Fibroblast of lung (primary cell): ENCODE data around the gene TCF12.

Source experiments
- EZH2 ChIP-seq: IDR thresholded peaks from 2 replicates; pipeline ENCODE4 v1.5.1; 2012; ENCODE audit warnings: low read length, control low read depth, mild to moderate bottlenecking; ENCODE audit errors: missing control alignments
- TF ChIP-seq, protein P1 (sequence below), 2 donors: IDR thresholded peaks in 1 of 2; conservative IDR thresholded peaks in 1 of 2; 1 replicate in 1 of 2; 2 replicates in 1 of 2; pipeline ENCODE4 v1.5.1; 2011 to 2012; ENCODE audit warnings: low read length in 2 of 2, control low read depth in 1 of 2, inconsistent platforms in 1 of 2, low read depth in 1 of 2, mild to moderate bottlenecking in 1 of 2

DNA sequence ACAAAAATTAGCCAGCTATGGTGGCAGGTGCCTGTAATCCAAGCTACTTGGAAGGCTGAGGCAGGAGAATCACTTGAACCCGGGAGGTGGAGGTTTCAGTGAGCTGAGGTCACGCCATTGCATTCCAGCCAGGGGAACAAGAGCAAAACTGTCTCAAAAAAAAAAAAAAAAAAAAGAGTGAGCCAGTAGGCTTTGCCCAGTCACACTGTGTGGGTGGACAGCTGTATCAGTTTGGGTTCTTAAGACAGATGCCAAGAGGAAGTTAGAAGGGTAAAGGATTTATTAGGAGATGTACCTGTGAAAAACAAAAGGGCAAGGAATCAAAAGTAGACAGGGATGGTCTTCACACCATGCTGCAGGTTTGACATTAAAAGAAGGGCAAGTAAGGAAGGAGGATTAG, 371.7 kb downstream of the TCF12 start:
- TF ChIP-seq, protein P1, sequence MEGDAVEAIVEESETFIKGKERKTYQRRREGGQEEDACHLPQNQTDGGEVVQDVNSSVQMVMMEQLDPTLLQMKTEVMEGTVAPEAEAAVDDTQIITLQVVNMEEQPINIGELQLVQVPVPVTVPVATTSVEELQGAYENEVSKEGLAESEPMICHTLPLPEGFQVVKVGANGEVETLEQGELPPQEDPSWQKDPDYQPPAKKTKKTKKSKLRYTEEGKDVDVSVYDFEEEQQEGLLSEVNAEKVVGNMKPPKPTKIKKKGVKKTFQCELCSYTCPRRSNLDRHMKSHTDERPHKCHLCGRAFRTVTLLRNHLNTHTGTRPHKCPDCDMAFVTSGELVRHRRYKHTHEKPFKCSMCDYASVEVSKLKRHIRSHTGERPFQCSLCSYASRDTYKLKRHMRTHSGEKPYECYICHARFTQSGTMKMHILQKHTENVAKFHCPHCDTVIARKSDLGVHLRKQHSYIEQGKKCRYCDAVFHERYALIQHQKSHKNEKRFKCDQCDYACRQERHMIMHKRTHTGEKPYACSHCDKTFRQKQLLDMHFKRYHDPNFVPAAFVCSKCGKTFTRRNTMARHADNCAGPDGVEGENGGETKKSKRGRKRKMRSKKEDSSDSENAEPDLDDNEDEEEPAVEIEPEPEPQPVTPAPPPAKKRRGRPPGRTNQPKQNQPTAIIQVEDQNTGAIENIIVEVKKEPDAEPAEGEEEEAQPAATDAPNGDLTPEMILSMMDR (conservative IDR thresholded peaks at IDR 0.05 in 1 of 2, IDR thresholded peaks at IDR 0.05 in 1 of 2; ENCODE audit: low read depth in 1 of 2, low read length in 2 of 2) = no peak
- TF ChIP-seq EZH2 = no peak
